Measurements from ENCODE around the gene C4orf51. TPM values are rescaled to one million over a fixed set of nuclear protein-coding genes. Genes with fewer than 3 reads are reported as not detected.

Gene C4orf51
- total and polyA plus RNA-seq, 2 of the 8 experiments (the other 6 are each of a cell fraction or from before 2014, with no cell fraction given) = 0.54 TPM; not detected in 1

GRCh38 chr4:145709336-145709735 is 29.4 kb downstream of the C4orf51 start (continued):
- TF ChIP-seq CHD7 (IDR thresholded peaks at IDR 0.05; ENCODE audit: insufficient replicate concordance, low read length) = no peak
- TF ChIP-seq ZNF274 (IDR thresholded peaks at IDR 0.05; ENCODE audit: borderline replicate concordance, extremely low read depth, low read length) = no peak
- TF ChIP-seq JUN (IDR thresholded peaks at IDR 0.05; ENCODE audit: low read depth, low read length) = no peak
- no peak for TF ChIP-seq SRF (IDR thresholded peaks at IDR 0.05; ENCODE audit: low read depth, low read length)

All from H1 (cell line).